ENCODE data around the gene NTRK2. TPM values are rescaled to one million over a fixed set of nuclear protein-coding genes. Genes with fewer than 3 reads are reported as not detected.

NTRK2 gene
- polyA plus RNA-seq, 1 donor (not counting 4 experiments of a cell fraction or from before 2014, with no cell fraction given) = 0.08 TPM

DNA sequence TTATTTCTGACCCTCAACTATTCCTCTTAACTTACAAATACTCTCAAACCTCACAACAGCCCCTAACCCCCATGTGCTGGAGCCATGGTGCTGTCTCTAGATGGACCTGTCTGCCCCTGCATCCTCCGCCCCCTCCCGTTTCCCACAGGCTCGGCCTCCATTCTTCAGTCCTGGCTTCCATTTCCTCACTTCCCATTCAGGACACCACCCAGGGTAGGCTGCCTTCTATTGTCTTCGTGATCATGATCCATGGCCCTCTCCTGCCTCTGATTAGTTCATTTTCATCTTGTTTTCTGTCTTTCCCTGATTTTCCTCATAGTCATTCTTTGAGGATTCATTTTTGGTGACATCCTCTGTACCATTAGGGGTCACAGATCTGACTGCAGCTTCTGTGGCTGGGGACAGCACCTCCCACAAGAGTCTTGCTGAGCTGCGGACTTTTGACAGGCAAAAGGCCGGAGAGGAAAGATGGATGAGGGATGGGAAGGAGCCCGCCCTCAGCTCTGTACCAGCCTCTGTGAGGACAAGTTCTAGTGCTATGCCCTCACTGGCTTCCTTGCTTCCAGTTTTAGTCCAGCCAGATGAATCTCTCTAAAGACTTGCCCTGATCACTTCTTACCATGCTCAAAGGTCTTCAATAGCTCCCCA lies 255.8 kb downstream of the NTRK2 start:
- no peaks in the 10 kb centered on the region for H3K4me1 ChIP-seq (ENCODE audit: control insufficient read depth, extremely low read depth, insufficient read depth, low read length)
- no peak for FAIRE-seq

DNA sequence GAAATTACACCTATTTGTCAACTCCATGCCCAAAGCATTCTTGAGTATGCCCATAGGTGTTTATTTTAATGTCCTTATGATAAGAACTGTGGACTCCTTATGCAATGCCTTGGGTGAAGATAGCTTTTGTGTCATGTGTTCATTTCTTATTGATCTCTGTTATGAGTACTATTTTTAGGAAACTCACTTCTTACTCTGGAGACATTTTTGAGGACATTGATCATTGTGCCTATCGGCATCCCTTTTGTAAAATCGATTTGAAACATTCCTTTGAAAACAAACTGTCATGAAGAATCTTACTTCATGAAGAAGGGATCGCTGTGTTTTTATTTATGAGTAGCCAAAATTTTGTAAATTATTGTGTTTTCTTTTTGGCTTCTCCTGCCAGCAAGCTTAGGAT lies 257.3 kb downstream of the NTRK2 start:
- Histone ChIP-seq H3K9me1 (ENCODE audit: control insufficient read depth, extremely low read depth, insufficient read depth, low read length) (no peaks in the 10 kb centered on the region), H3K9me3 (ENCODE audit: control insufficient read depth, low read depth, low read length) (no peaks in the 10 kb centered on the region), H3K79me2 (ENCODE audit: control insufficient read depth, insufficient read depth, low read length) (no peaks in the 10 kb centered on the region), H3K4me2 (ENCODE audit: control insufficient read depth, extremely low read depth, insufficient read depth, low read depth, low read length) (no peak overlapping the region), H3K27ac (ENCODE audit: control insufficient read depth, insufficient read depth, low read length) (no peak overlapping the region), H3K4me1 (ENCODE audit: control insufficient read depth, extremely low read depth, insufficient read depth, low read length) (no peaks in the 10 kb centered on the region), H4K20me1 (ENCODE audit: control insufficient read depth, extremely low read depth, insufficient read depth, low read length) (no peaks in the 10 kb centered on the region), H3K4me3 (ENCODE audit: control insufficient read depth in 2 of 3, extremely low read depth in 1 of 3, insufficient read depth in 2 of 3, low read depth in 1 of 3, low read length in 3 of 3) (no peak overlapping the region), H3K27me3 (ENCODE audit: control insufficient read depth, extremely low read depth, insufficient read depth, low read length) (no peaks in the 10 kb centered on the region), H2AFZ (ENCODE audit: control insufficient read depth, low read length) (no peak overlapping the region), H3K9ac (ENCODE audit: control insufficient read depth, extremely low read depth, insufficient read depth, low read length) (no peak overlapping the region), H3K36me3 (ENCODE audit: control insufficient read depth in 2 of 2, extremely low read depth in 1 of 2, insufficient read depth in 2 of 2, low read length in 2 of 2) (no peaks in the 10 kb centered on the region)
- no peak for TF ChIP-seq EZH2 (IDR thresholded peaks at IDR 0.05; ENCODE audit: low read length)
- TF ChIP-seq, protein P1, sequence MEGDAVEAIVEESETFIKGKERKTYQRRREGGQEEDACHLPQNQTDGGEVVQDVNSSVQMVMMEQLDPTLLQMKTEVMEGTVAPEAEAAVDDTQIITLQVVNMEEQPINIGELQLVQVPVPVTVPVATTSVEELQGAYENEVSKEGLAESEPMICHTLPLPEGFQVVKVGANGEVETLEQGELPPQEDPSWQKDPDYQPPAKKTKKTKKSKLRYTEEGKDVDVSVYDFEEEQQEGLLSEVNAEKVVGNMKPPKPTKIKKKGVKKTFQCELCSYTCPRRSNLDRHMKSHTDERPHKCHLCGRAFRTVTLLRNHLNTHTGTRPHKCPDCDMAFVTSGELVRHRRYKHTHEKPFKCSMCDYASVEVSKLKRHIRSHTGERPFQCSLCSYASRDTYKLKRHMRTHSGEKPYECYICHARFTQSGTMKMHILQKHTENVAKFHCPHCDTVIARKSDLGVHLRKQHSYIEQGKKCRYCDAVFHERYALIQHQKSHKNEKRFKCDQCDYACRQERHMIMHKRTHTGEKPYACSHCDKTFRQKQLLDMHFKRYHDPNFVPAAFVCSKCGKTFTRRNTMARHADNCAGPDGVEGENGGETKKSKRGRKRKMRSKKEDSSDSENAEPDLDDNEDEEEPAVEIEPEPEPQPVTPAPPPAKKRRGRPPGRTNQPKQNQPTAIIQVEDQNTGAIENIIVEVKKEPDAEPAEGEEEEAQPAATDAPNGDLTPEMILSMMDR (optimal IDR thresholded peaks at IDR 0.05 in 1 of 3, IDR thresholded peaks at IDR 0.05 in 1 of 3, conservative IDR thresholded peaks at IDR 0.05 in 1 of 3; ENCODE audit: extremely low read depth in 1 of 3, insufficient read depth in 2 of 3, low read length in 3 of 3) = no peak
- dilution Hi-C loops (cut with MboI; ENCODE audit: extremely low pct_ligation_motif_present, low sequenced_read_pairs) = no loop called here
- FAIRE-seq (no peak), DNase-seq (ENCODE audit: low read depth, low spot score) (no peak)

More for the DNA sequence above, 255.8 kb downstream of the NTRK2 start:
- H4K20me1 ChIP-seq (ENCODE audit: control insufficient read depth, extremely low read depth, insufficient read depth, low read length) = no peaks in the 10 kb centered on the region
- DNase-seq (ENCODE audit: low read depth, low spot score) = no peak
- H3K4me2 ChIP-seq (ENCODE audit: control insufficient read depth, extremely low read depth, insufficient read depth, low read depth, low read length) = no peak overlapping the region
- dilution Hi-C loops (cut with MboI; ENCODE audit: extremely low pct_ligation_motif_present, low sequenced_read_pairs) = no loop called here
- H3K9ac ChIP-seq (ENCODE audit: control insufficient read depth, extremely low read depth, insufficient read depth, low read length) = no peak overlapping the region
- TF ChIP-seq, protein P1 (optimal IDR thresholded peaks at IDR 0.05 in 1 of 3, IDR thresholded peaks at IDR 0.05 in 1 of 3, conservative IDR thresholded peaks at IDR 0.05 in 1 of 3; ENCODE audit: extremely low read depth in 1 of 3, insufficient read depth in 2 of 3, low read length in 3 of 3) = no peak
- no peak for TF ChIP-seq EZH2 (IDR thresholded peaks at IDR 0.05; ENCODE audit: low read length)
- H3K27me3 ChIP-seq (ENCODE audit: control insufficient read depth, extremely low read depth, insufficient read depth, low read length) = no peaks in the 10 kb centered on the region
- H3K9me1 ChIP-seq (ENCODE audit: control insufficient read depth, extremely low read depth, insufficient read depth, low read length) = no peaks in the 10 kb centered on the region
- H3K4me3 ChIP-seq (ENCODE audit: control insufficient read depth in 2 of 3, extremely low read depth in 1 of 3, insufficient read depth in 2 of 3, low read depth in 1 of 3, low read length in 3 of 3) = no peak overlapping the region
- no peaks in the 10 kb centered on the region for H3K36me3 ChIP-seq (ENCODE audit: control insufficient read depth in 2 of 2, extremely low read depth in 1 of 2, insufficient read depth in 2 of 2, low read length in 2 of 2)
- H3K27ac ChIP-seq (ENCODE audit: control insufficient read depth, insufficient read depth, low read length) = no peak overlapping the region
- H3K9me3 ChIP-seq (ENCODE audit: control insufficient read depth, low read depth, low read length) = no peaks in the 10 kb centered on the region
- no peak overlapping the region for H2AFZ ChIP-seq (ENCODE audit: control insufficient read depth, low read length)
- no peaks in the 10 kb centered on the region for H3K79me2 ChIP-seq (ENCODE audit: control insufficient read depth, insufficient read depth, low read length)
